GM21381 (cell line): Measurements from ENCODE around the gene ELP5.

Experiments
- ATAC-seq: cut with Tn5 transposase; IDR thresholded peaks from one replicate; pipeline ENCODE4 v1.9.1; 2021; ENCODE audit warnings: mild to moderate bottlenecking, moderate library complexity; ENCODE audit not compliant: unreplicated experiment

Gene ELP5

GRCh38 chr17:7252176-7253043, at the start of gene ELP5:
Gene ELP5, plus strand, starts transcription at chr17:7252215. Its CDS starts 336 bp downstream, at chr17:7252551.
- peak; percentile 55 for ATAC-seq

GRCh38 chr17:7203391-7203790, 48.6 kb upstream of the ELP5 start:
- no peak for ATAC-seq

GRCh38 chr17:7204336-7204735, 47.7 kb upstream of the ELP5 start:
- no peak for ATAC-seq

GRCh38 chr17:7204828-7205461, 47.1 kb upstream of the ELP5 start:
- ATAC-seq: peak; percentile 75

GRCh38 chr17:7205561-7205960, 46.5 kb upstream of the ELP5 start:
- no peak for ATAC-seq

GRCh38 chr17:7207120-7208001, 44.7 kb upstream of the ELP5 start:
- no peak for ATAC-seq

GRCh38 chr17:7208027-7208571, 43.9 kb upstream of the ELP5 start:
- no peak for ATAC-seq

GRCh38 chr17:7208754-7209460, 43.1 kb upstream of the ELP5 start:
- ATAC-seq: no peak

- no peak for ATAC-seq
Observed at GRCh38 chr17:7211491-7212273, 40.3 kb upstream of the ELP5 start.

GRCh38 chr17:7213895-7214299, 38.1 kb upstream of the ELP5 start:
- ATAC-seq: no peak

- peak; percentile 71 for ATAC-seq
Observed at GRCh38 chr17:7214300-7215135, 37.5 kb upstream of the ELP5 start.

GRCh38 chr17:7215136-7215638, 36.8 kb upstream of the ELP5 start:
- no peak for ATAC-seq

- no peak for ATAC-seq
Observed at GRCh38 chr17:7215652-7216180, 36.3 kb upstream of the ELP5 start.

- no peak for ATAC-seq
Observed at GRCh38 chr17:7216242-7217112, 35.5 kb upstream of the ELP5 start.

GRCh38 chr17:7217113-7217987, 34.7 kb upstream of the ELP5 start:
- ATAC-seq: no peak

GRCh38 chr17:7218166-7218565, 33.8 kb upstream of the ELP5 start:
- no peak for ATAC-seq
